Stimulated activated CD4-positive, alpha-beta T cell treated with anti-CD3 and anti-CD28 coated beads, Interleukin-2, amount 100 ng/mL, for 4 hours (primary cell): Measurements from ENCODE around the gene NDUFS6.

Experiments used
- DNase-seq: peaks from one replicate; pipeline ENCODE4 v3.0.0-alpha.2; 2020; ENCODE audit warnings: low read depth

The NDUFS6 gene

GRCh38 chr5:1817261-1818043, 16.2 kb downstream of the NDUFS6 start:
- no peak for DNase-seq

GRCh38 chr5:1818784-1819183, 17.6 kb downstream of the NDUFS6 start:
- DNase-seq, result no peak

- DNase-seq, result no peak
Observed at GRCh38 chr5:1819458-1819857, 18.3 kb downstream of the NDUFS6 start.

- DNase-seq, result no peak
Observed at GRCh38 chr5:1820381-1820780, 19.2 kb downstream of the NDUFS6 start.

GRCh38 chr5:1820926-1821325, 19.7 kb downstream of the NDUFS6 start:
- no peak for DNase-seq

- no peak for DNase-seq
Observed at GRCh38 chr5:1821862-1822261, 20.7 kb downstream of the NDUFS6 start.

GRCh38 chr5:1823381-1824034, 22.3 kb downstream of the NDUFS6 start:
- DNase-seq, result no peak

GRCh38 chr5:1824109-1824821, 23.1 kb downstream of the NDUFS6 start:
- no peak for DNase-seq

- no peak for DNase-seq
Observed at GRCh38 chr5:1824903-1825841, 24.0 kb downstream of the NDUFS6 start.

- DNase-seq, result no peak
Observed at GRCh38 chr5:1826235-1826980, 25.2 kb downstream of the NDUFS6 start.

GRCh38 chr5:1827025-1827885, 26.0 kb downstream of the NDUFS6 start:
- no peak for DNase-seq

- no peak for DNase-seq
Observed at GRCh38 chr5:1827886-1828397, 26.7 kb downstream of the NDUFS6 start.

GRCh38 chr5:1830571-1831228, 29.5 kb downstream of the NDUFS6 start:
- DNase-seq, result no peak

GRCh38 chr5:1831257-1831656, 30.1 kb downstream of the NDUFS6 start:
- no peak for DNase-seq

GRCh38 chr5:1831677-1832313, 30.6 kb downstream of the NDUFS6 start:
- DNase-seq, result no peak

GRCh38 chr5:1832511-1833250, 31.5 kb downstream of the NDUFS6 start:
- DNase-seq, result no peak

GRCh38 chr5:1833264-1834021, 32.2 kb downstream of the NDUFS6 start:
- no peak for DNase-seq
